Spleen (tissue), 13 donors: ENCODE measurements around the gene ANKRD2. TPM values are rescaled to one million over a fixed set of nuclear protein-coding genes. Genes with fewer than 3 reads are reported as not detected.
"Not testable (repeated sequence)": the region's sequence is repeated elsewhere in the genome, so short reads cannot be mapped to it uniquely, and the experiment has no call there.

Experiments used
- DNase-seq: peaks from one replicate; pipeline ENCODE4 v3.0.0-alpha.2; 2020
- H3K27ac ChIP-seq, 8 donors: fragments of 200-600 bp; sonication (generic) in 7 of 8; 1 replicate in 4 of 8; 2 replicates in 4 of 8; pipeline versions ENCODE4 v1.5.0 to v1.8.0; 2016 to 2021; ENCODE audit warnings: inconsistent platforms in 4 of 8, mild to moderate bottlenecking in 4 of 8, moderate library complexity in 1 of 8
- H3K27me3 ChIP-seq, 7 donors: fragments of 200-600 bp; sonication (generic) in 6 of 7; replicated peaks in 1 of 7; 1 replicate in 4 of 7; 2 replicates in 3 of 7; pipeline versions ENCODE4 v1.5.0 to v1.8.0; 2016 to 2021; ENCODE audit warnings: inconsistent platforms in 3 of 7, mild to moderate bottlenecking in 1 of 7
- H3K36me3 ChIP-seq, 6 donors: fragments of 200-600 bp; sonication (generic) in 5 of 6; 1 replicate in 4 of 6; 2 replicates in 2 of 6; pipeline versions ENCODE4 v1.5.0 to v1.8.0; 2016 to 2021; ENCODE audit warnings: inconsistent platforms in 2 of 6
- H3K4me1 ChIP-seq, 6 donors: fragments of 200-600 bp; sonication (generic) in 5 of 6; 1 replicate in 3 of 6; 2 replicates in 3 of 6; pipeline versions ENCODE4 v1.5.0 to v1.8.0; 2016 to 2021; ENCODE audit warnings: inconsistent platforms in 3 of 6
- H3K4me3 ChIP-seq, 8 donors: fragments of 200-600 bp; sonication (generic) in 7 of 8; 1 replicate in 4 of 8; 2 replicates in 4 of 8; pipeline versions ENCODE4 v1.5.0 to v1.8.0; 2016 to 2021; ENCODE audit warnings: inconsistent platforms in 4 of 8, mild to moderate bottlenecking in 4 of 8, moderate library complexity in 2 of 8
- H3K9me3 ChIP-seq, 8 donors: fragments of 200-600 bp; sonication (generic) in 7 of 8; 1 replicate in 4 of 8; 2 replicates in 4 of 8; pipeline versions ENCODE4 v1.5.0 to v1.8.0; 2016 to 2021; ENCODE audit warnings: inconsistent platforms in 4 of 8
- CTCF ChIP-seq, 11 experiments: fragments of 200-600 bp in 7 of 11; fragments of 450-650 bp in 4 of 11; sonication (generic) in 4 of 11; IDR thresholded peaks in 8 of 11; conservative IDR thresholded peaks in 3 of 11; 1 replicate in 7 of 11; 2 replicates in 4 of 11; pipeline versions ENCODE4 v1.4.0 to v1.8.0; 2016 to 2021; ENCODE audit warnings: antibody characterized with exemption in 11 of 11, inconsistent platforms in 4 of 11, mild to moderate bottlenecking in 1 of 11
- POLR2A ChIP-seq, 3 donors: fragments of 450-650 bp; IDR thresholded peaks; one replicate each; pipeline ENCODE4 v1.5.1; 2017; ENCODE audit warnings: antibody characterized with exemption in 3 of 3, mild to moderate bottlenecking in 1 of 3
- POLR2AphosphoS5 ChIP-seq, 3 donors: sonication (generic); formaldehyde crosslinking; IDR thresholded peaks; one replicate each; pipeline ENCODE4 v1.5.1; 2017; ENCODE audit warnings: antibody characterized with exemption in 3 of 3
- WGBS, 5 donors: extraction: QIAGEN DNeasy Blood & Tissue Kit in 3 of 5; methylation state at CpG; one replicate each; pipeline versions ENCODE4 v1.1.5 to v1.1.7; 2013 to 2018; 5-methylcytosine and 5-hydroxymethylcytosine counted together
- intact Hi-C: fragments of 100-400 bp; cut with DNase I; formaldehyde crosslinking; loops from one replicate; pipeline ENCODE4 v1.15.0; 2023; ENCODE audit warnings: low total_unique reads
- long read RNA-seq, 2 donors: transcript quantifications; one replicate each; lab custom pipeline, GENCODE V29; 2026
- polyA plus RNA-seq, 3 donors: library from polyadenylated mRNA; stranded (reverse); fragments of 200-250 nt; gene quantifications; one replicate each; pipeline ENCODE4 v1.2.1, GENCODE V29; 2013
- total RNA-seq, 7 donors: library from RNA; depleted of rRNA in 3 of 7; stranded (reverse); fragments of >200 nt in 3 of 7; fragmentation: NEBNext Ultra II Directional in 4 of 7; extraction: Animal tissue kit (Norgen Biotek cat#: 25700) in 4 of 7; gene quantifications; one replicate each; pipeline versions ENCODE4 v1.1.0 to v1.2.1, GENCODE V29; 2016 to 2021
- donor health status: healthy with polysubstance abuse.
- donor health status: DM: no; HTN: no; CAD: no; lungs with moderate emphysema.
- donor health status: DM: no; HTN: no; CAD: no.
- donor health status: Bipolar disorder and iron deficiency.
- donor health status: healthy.
- donor health status: DM: no; HTN: no; CAD: no.
- donor health status: DM: yes; HTN: yes; CAD: no.

Gene ANKRD2, protein sequence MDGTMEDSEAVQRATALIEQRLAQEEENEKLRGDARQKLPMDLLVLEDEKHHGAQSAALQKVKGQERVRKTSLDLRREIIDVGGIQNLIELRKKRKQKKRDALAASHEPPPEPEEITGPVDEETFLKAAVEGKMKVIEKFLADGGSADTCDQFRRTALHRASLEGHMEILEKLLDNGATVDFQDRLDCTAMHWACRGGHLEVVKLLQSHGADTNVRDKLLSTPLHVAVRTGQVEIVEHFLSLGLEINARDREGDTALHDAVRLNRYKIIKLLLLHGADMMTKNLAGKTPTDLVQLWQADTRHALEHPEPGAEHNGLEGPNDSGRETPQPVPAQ
- total RNA-seq (not detected), polyA plus RNA-seq (under 1 TPM; 0.10 to 0.52 (median 0.18) TPM)
- long read RNA-seq, donor 1: 0 reads
- long read RNA-seq, donor 2: 0 reads

GRCh38 chr10:97572214-97572989 is at the start of gene ANKRD2:
ANKRD2 (plus strand) TSS chr10:97572779; CDS start chr10:97572789, 10 bp downstream.
- peaks cover 0 to 1% (median 0%) of the 10 kb centered on the region in 7 donors for H3K27me3 ChIP-seq
- peak; percentile 90 for DNase-seq
- WGBS, 5 donors: 70 to 78% (median 72%) methylated on average over 15 to 16 of the region's 16 CpGs
- H3K36me3 ChIP-seq: peaks cover 0 to 47% (median 13%) of the 10 kb centered on the region in 6 donors
- no peaks in the 10 kb centered on the region for H3K9me3 ChIP-seq
- H3K4me3 ChIP-seq: no peak within 1 kb of the TSS
- H3K27ac ChIP-seq: no peak within 1 kb of the TSS
- peaks cover 0 to 11% (median 8%) of the 10 kb centered on the region in 6 donors for H3K4me1 ChIP-seq
- TF ChIP-seq POLR2A (IDR thresholded peaks at IDR 0.05): no peak
- TF ChIP-seq POLR2AphosphoS5 (IDR thresholded peaks at IDR 0.05): peak; percentile 32 to 53 (median 41)
- TF ChIP-seq CTCF (IDR thresholded peaks at IDR 0.05 in 8 of 11, conservative IDR thresholded peaks at IDR 0.05 in 3 of 11): peak in 10 of 11 experiments; percentile 27 to 91 (median 77)
- intact Hi-C loops: no loop called here

GRCh38 chr10:97522937-97523336 is 49.6 kb upstream of the ANKRD2 start:
- no peak overlapping the region for H3K27ac ChIP-seq
- no peaks in the 10 kb centered on the region for H3K36me3 ChIP-seq
- no peaks in the 10 kb centered on the region for H3K9me3 ChIP-seq
- H3K27me3 ChIP-seq: no peaks in the 10 kb centered on the region
- TF ChIP-seq CTCF (IDR thresholded peaks at IDR 0.05 in 8 of 11, conservative IDR thresholded peaks at IDR 0.05 in 3 of 11): no peak
- TF ChIP-seq POLR2A (IDR thresholded peaks at IDR 0.05): no peak
- TF ChIP-seq POLR2AphosphoS5 (IDR thresholded peaks at IDR 0.05): no peak
- intact Hi-C loops: no loop called here
- DNase-seq: no peak
- no peak overlapping the region for H3K4me3 ChIP-seq
- WGBS, 5 donors: 89 to 98% (median 95%) methylated on average over 8 of the region's 8 CpGs
- H3K4me1 ChIP-seq: peaks cover 0 to 12% (median 5%) of the 10 kb centered on the region in 6 donors

DNA sequence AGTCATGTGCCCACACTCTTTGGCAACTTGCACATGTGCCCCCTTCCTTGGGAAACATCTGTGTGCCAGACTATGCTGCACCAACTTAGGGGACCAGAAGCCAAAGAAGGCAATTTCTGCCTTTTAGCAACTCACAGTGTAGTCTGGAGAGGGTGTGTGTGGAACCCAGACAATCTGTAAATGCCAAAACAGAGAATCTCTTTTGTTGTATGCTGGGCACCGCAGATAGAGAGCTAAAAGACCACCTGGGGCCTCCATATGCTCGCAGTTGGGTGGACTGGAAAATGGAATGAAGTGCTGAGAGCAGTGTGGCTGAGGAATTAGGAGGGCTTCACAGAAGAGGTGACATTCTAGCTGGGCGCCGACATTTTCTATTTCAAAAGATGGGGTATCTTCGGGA is 47.5 kb upstream of the ANKRD2 start:
- Histone ChIP-seq H3K36me3 (no peaks in the 10 kb centered on the region), H3K4me1 (no peaks in the 10 kb centered on the region), H3K27ac (no peak overlapping the region), H3K4me3 (no peak overlapping the region), H3K27me3 (no peaks in the 10 kb centered on the region), H3K9me3 (no peaks in the 10 kb centered on the region)
- DNase-seq: peak; percentile 11
- 85 to 96% (median 93%) methylated on average over 5 of the region's 5 CpGs for WGBS, 5 donors
- no peak for TF ChIP-seq POLR2A (IDR thresholded peaks at IDR 0.05)
- TF ChIP-seq POLR2AphosphoS5 (IDR thresholded peaks at IDR 0.05): no peak
- TF ChIP-seq CTCF (IDR thresholded peaks at IDR 0.05 in 8 of 11, conservative IDR thresholded peaks at IDR 0.05 in 3 of 11): no peak
- intact Hi-C loops: no loop called here

- H3K4me1 ChIP-seq: no peaks in the 10 kb centered on the region
- H3K9me3 ChIP-seq: no peaks in the 10 kb centered on the region
- 91 to 94% (median 92%) methylated on average over 1 of the region's 1 CpG for WGBS, 5 donors
- H3K27me3 ChIP-seq: no peaks in the 10 kb centered on the region
- intact Hi-C loops: no loop called here
- no peak for TF ChIP-seq POLR2A (IDR thresholded peaks at IDR 0.05)
- TF ChIP-seq POLR2AphosphoS5 (IDR thresholded peaks at IDR 0.05): no peak
- no peak for TF ChIP-seq CTCF (IDR thresholded peaks at IDR 0.05 in 8 of 11, conservative IDR thresholded peaks at IDR 0.05 in 3 of 11)
- no peaks in the 10 kb centered on the region for H3K36me3 ChIP-seq
- DNase-seq: no peak
- no peak overlapping the region for H3K4me3 ChIP-seq
- no peak overlapping the region for H3K27ac ChIP-seq
Observed at GRCh38 chr10:97525683-97526110, 46.9 kb upstream of the ANKRD2 start.

GRCh38 chr10:97528876-97529275 is 43.7 kb upstream of the ANKRD2 start:
- H3K4me3 ChIP-seq, H3K27me3 ChIP-seq, H3K4me1 ChIP-seq, H3K9me3 ChIP-seq, H3K36me3 ChIP-seq, H3K27ac ChIP-seq, intact Hi-C loops, DNase-seq: not testable (repeated sequence)
- WGBS, 5 donors: 96 to 100% (median 98%) methylated on average over 2 to 26 of the region's 29 CpGs; no CpG with 5 or more reads in 1 of the 5 donors
